NCI-H2196 treated with DMSO at 0.1 percent for 48 hours (cell line): ENCODE data around the gene BIRC6.
"Not testable (repeated sequence)": the region's sequence is repeated elsewhere in the genome, so short reads cannot be mapped to it uniquely, and the experiment has no call there.

ENCODE experiments used
- DNase-seq: peaks from one replicate; lab custom pipeline; 2025; ENCODE audit not compliant: unreplicated experiment; lab: John Stamatoyannopoulos, UW

The BIRC6 gene

DNA sequence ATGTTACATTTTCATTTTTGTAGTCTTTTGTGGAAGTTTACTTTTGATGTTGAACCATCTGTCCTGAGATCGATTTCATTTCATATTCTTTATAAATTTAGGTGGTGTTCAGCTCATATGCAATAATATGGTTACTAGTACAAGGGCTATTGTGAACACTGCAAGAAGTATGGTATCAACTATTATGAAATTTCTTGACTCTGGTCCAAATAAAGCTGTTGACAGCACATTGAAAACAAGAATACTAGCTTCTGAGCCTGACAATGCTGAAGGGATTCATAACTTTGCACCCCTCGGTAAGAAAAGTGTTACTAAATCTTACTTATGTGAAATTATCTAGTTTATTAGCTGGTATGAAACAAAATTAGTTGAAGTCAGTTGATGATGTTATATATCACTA is 146.1 kb downstream of the BIRC6 start:
- DNase-seq, result no peak

DNA sequence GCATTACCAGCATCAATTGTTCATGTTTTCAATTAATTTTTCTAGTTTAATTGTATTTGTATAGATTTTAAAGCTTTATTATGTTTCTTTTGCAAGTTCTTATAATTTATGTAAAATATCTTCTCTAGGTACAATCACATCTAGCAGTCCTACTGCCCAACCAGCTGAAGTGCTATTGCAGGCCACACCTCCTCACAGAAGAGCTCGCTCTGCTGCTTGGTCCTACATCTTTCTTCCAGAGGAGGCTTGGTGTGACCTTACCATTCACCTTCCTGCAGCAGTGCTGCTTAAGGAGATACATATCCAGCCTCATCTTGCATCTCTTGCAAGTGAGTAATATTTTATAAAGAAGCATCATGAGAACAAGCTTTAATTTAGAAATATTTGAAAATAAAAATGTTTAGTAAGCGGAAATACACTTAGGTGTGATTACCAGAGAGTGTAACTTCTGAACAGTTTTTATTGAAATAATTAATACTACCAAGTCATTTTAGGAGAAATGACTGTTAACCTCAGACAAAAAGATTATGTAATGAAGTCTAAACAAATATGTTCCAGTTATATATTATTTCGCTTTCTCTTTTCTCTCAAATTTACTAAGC is 148.2 kb downstream of the BIRC6 start:
- DNase-seq, result no peak

GRCh38 chr2:32506446-32506845 is 149.6 kb downstream of the BIRC6 start:
- no peak for DNase-seq

DNA sequence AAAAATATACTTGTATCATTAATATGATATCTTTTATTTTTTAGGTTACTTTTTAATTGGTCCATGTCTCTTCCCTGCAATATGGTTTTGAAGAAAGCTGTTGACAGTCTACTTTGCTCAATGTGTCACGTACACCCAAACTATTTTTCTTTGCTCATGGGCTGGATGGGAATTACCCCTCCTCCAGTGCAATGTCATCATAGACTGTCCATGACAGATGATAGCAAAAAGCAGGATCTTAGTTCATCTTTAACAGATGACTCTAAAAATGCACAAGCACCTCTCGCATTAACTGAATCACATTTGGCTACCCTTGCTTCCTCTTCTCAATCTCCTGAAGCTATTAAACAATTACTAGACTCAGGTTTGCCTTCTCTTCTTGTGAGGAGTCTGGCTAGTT is 158.1 kb downstream of the BIRC6 start:
- DNase-seq, result no peak

DNA sequence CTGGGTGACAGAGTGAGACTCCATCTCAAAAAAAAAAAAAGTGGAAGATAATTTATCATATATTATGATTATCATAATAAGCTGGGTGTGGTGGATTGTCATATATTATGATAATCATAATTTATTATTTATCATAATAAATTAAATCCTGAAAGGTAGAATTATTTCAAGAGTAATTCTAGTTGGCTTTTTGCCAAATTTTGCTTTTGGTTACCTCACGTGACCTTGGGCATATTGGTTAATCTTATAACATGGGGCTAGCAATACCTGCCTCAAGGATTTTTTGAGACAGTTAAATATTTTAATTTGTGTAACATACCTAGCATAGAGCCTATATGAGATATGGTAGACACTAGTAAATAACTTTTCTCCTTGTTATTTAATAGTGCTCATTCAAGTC is 159.7 kb downstream of the BIRC6 start:
- no peak for DNase-seq

GRCh38 chr2:32522770-32523169 is 165.9 kb downstream of the BIRC6 start:
- DNase-seq, result no peak

DNA sequence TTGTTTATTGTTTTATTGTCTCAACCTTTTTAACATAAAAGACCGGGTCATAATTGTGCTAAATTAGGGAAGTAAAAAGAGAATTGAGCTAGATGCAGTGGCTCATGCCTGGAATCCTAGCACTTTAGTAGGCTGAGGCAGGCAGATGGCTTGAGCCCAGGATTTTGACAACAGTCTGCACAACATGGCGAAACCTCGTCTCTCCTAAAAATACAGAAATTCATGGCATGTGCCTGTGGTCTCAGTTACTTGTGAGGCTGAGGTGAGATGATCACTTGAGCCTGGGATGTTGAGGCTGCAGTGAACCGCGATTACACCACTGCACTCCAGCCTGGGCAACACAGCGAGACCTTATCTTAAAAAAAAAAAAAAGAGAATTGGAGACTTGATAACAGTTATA is 166.9 kb downstream of the BIRC6 start:
- no peak for DNase-seq

GRCh38 chr2:32532341-32532740 is 175.5 kb downstream of the BIRC6 start:
- no peak for DNase-seq

GRCh38 chr2:32532961-32533360 is 176.1 kb downstream of the BIRC6 start:
- DNase-seq, result no peak

DNA sequence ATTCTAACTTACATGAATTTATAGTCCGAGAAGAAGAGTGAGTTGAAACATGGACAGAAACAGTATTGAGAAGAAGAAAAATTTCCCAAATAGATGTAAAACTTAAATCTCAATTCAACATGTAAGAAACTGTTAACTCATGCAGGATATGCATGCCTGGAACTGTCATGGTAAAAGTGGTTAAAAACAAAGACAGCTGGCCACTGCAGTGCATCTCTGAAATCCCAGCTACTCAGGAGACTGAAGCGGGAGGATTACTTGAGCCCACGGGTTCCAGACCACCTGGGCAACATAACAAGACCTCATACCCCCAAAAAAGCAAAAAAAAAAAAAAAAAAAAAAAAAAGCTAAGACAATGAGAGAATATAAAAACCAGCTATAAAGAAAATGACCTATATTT is 178.0 kb downstream of the BIRC6 start:
- DNase-seq, result no peak

DNA sequence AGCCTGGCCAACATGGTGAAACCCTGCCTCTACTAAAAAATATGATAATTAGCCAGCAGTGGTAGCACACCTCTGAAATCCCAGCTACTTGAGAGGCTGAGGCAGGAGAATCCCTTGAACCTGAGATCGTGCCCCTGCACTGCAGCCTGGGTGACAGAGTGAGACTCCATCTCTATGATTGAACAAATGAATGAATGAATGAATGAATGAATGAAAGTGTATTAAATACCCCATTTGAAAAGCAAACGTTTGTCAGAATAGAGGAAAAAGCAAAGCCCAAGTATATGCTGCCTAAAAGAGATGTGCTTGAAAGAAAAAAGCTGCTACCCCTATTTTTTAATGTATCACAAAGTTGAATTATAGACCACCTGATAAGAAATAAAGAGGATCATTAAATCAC is 181.9 kb downstream of the BIRC6 start:
- DNase-seq, result no peak

GRCh38 chr2:32552483-32552882 is 195.7 kb downstream of the BIRC6 start:
- not testable (repeated sequence) for DNase-seq

GRCh38 chr2:32553829-32554432 is 197.1 kb downstream of the BIRC6 start:
- DNase-seq, result no peak

GRCh38 chr2:32558492-32558891 is 201.7 kb downstream of the BIRC6 start:
- no peak for DNase-seq

DNA sequence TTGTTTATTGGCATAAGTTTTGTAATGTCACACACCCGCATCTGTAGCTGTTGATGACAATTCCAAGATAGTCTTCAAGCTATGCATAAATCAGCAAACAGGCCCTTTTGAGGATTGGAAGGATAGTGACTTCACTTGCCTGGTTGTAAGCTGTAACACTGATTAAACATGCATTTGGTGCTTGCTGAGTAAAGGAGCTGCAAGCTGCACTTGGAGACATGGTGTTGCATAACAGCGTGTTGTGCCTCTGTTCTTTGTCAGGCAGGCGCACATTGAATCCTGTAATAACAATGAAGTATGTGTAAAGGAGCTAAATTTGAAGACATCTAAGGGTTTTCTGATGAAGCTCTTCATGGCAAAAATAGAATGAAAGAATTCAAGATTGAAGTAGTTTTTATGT is 202.3 kb downstream of the BIRC6 start:
- DNase-seq, result no peak

GRCh38 chr2:32562906-32563305 is 206.1 kb downstream of the BIRC6 start:
- no peak for DNase-seq

DNA sequence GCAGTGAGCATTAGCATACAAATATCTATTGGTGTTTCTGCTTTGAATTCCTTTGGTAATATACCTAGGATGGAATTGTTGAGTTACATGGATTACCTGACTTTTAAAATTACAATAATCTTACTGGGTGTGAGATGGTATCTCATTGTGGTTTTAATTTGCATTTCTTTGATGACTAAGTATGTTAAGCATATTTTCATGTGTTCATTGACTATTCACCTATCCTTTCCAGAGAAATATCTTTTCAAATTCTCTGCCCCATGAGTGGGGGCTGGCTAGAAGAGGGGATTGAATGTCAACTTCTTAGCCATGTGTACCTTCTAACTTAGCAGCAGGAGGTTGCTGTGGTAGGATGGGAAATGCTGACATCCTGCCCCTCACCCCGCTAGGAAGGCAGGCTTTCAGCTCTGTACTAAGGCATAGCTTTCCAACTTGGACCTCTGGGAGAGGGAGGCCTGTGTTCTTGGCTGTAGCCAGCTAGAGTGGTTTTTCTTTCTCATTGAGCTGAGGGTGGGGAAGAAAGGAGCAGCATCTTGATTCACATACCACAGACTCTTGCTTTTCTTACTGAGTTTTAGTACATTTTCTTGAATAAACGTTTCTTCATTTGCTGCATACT is 207.7 kb downstream of the BIRC6 start:
- DNase-seq, result no peak

DNA sequence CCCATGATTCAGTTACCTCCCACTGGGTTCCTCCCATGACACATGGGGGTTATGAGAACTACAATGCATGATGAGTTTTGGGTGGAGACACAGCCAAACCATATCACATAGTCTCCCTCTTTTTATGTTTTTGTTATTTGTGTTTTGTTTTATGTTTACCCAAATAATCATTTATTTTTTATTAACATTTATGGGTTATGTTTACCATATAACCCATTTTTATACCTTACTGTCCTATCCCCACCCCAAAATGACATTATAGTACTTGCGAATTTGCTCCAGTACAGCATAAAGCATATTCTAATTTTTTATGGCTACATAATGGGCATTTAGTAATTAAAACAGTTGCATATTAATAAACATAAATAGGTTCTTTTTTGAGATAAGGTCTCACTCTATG is 209.1 kb downstream of the BIRC6 start:
- DNase-seq, result no peak

DNA sequence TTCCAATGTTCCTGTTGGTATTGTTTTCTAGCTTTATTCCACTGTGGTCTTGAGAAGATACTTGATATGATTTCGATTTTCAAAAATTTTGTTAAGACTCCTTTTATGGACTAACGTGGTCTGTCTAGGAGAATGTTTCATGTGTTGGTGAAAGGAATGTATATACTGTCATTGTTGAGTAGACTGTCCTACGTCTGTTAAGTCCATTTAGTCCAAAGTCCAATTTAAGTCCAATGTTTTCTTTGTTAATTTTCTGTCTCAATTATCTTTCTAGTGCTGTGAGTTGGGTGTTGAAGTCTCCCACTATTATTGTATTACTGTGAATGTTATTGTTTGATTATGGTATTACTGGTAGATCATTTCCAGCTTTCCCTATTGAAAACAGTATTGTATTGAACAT is 215.2 kb downstream of the BIRC6 start:
- no peak for DNase-seq

DNA sequence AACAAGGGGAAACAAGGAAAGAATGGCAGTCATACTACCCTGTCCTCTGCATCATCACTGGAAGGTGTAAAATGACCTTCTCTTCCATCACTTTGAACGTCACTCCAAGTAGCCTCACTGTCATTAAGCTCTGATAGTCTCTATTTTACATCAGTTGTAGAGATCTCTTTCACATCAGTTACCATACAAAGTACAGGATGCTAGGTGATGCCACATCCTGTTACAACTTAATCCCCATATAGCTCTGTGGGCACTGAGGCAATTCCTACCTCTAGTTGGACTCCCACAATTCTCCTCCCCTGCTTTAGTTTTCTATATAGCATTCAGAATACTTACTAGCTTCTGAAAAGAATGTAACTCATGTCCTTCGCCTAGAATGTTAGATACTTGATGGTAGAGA is 215.9 kb downstream of the BIRC6 start:
- DNase-seq, result no peak

DNA sequence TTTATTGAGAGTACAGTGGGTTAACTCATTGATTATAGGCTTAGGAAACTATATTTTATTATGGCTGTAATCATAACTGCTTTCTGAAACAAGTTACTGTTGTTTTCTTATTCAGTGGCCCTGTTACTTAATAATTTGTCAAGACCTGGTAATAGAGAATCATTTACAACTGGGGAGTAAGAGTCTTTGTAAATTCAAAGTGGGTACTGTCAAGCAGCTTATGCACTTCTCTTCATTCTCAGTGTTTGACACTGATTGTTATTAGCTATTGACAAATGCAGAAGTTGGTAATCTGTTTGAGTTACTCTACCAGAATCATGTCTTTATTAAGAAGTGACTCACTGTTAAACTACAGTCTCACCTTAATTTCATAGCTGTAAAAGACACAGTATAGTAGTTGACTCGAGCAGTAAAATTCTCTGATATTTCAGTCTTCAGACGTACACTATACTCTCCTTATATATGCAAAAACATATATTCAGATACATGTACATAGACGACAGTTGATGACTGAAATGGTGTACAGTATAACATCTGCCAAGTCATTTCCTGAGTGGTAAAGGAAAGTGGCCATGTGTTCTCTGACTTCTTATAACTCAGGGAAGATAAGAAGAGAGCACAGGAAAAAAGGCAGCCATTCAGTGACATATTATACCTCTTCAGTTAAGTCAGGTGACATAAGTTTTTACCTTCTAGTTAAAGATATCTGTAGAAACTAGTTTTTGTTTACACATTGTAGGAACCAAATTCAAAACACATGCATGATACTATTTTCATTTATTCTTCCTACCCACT is 235.0 kb downstream of the BIRC6 start:
- no peak for DNase-seq

DNA sequence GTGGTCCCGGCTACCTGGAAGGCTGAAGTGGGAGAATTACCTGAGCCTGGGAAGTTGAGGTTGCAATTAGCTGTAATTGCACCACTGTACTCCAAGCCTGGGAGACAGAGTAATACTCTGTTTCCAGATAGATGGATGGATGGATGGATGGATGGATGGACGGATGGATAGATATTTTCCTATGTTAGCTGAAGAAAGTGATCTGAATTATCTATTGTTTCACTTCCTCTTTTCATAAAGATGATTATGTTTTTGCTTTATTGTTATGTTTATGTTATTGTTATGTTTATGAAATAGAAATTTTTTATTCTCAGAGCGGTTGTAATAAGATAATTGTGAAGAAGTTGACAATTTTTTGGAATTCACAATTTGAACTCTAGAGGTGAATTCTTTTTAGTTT is 237.8 kb downstream of the BIRC6 start:
- no peak for DNase-seq
